ENCODE measurements around the gene CDK14.

The CDK14 gene

DNA sequence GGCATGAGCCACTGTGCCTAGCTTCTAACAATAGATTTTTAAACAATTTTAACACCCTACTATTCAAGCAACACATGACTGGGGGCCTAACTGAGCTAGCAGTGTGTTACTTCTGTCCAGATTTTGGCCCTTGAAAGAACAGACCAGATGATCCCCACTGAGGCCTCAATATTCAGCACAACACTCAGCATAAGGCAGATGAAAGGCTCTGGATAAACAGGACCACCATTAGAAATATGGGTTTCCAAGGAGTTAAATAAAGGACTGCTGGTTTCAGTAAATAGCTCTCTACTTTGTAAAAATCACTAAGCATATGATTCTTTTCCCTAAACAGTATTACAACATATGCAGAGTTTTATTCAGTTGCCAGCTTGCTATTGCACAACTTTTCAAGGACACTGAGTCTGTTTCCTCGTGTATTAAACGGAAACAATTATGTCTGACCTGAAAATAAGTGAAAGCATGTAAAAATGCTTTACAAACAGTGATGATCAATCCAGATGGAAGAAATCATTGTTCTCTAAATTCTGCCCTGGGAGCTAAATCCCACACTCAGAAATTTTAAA is 644.3 kb downstream of the CDK14 start:
- Histone ChIP-seq H3K27me3 (ENCODE audit: insufficient read depth, low read length) (no peaks in the 10 kb centered on the region), H3K9ac (ENCODE audit: low read length) (no peak overlapping the region), H3K79me2 (ENCODE audit: insufficient read depth, low read length) (no peaks in the 10 kb centered on the region), H2AFZ (ENCODE audit: low read length) (no peak overlapping the region), H3K9me3 (ENCODE audit: low read length) (no peaks in the 10 kb centered on the region), H3K4me3 (ENCODE audit: low read depth, low read length, poor library complexity, severe bottlenecking) (no peak overlapping the region), H3K4me2 (ENCODE audit: low read length) (no peak overlapping the region), H3K27ac (ENCODE audit: low read depth, low read length, poor library complexity, severe bottlenecking) (no peak overlapping the region), H3F3A (ENCODE audit: insufficient read depth, low read length) (no peaks in the 10 kb centered on the region), H3K4me1 (ENCODE audit: insufficient read depth, low read length, severe bottlenecking) (no peaks in the 10 kb centered on the region), H4K20me1 (ENCODE audit: insufficient read depth, low read length) (no peaks in the 10 kb centered on the region), H3K9me2 (ENCODE audit: low read depth, low read length) (no peaks in the 10 kb centered on the region), H3K36me3 (ENCODE audit: insufficient read depth, low read length) (no peaks in the 10 kb centered on the region)
- no peak for TF ChIP-seq EZH2 (IDR thresholded peaks at IDR 0.05; ENCODE audit: borderline replicate concordance, low read length)
- TF ChIP-seq, protein P1, sequence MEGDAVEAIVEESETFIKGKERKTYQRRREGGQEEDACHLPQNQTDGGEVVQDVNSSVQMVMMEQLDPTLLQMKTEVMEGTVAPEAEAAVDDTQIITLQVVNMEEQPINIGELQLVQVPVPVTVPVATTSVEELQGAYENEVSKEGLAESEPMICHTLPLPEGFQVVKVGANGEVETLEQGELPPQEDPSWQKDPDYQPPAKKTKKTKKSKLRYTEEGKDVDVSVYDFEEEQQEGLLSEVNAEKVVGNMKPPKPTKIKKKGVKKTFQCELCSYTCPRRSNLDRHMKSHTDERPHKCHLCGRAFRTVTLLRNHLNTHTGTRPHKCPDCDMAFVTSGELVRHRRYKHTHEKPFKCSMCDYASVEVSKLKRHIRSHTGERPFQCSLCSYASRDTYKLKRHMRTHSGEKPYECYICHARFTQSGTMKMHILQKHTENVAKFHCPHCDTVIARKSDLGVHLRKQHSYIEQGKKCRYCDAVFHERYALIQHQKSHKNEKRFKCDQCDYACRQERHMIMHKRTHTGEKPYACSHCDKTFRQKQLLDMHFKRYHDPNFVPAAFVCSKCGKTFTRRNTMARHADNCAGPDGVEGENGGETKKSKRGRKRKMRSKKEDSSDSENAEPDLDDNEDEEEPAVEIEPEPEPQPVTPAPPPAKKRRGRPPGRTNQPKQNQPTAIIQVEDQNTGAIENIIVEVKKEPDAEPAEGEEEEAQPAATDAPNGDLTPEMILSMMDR (IDR thresholded peaks at IDR 0.05; ENCODE audit: low read length): no peak

DNA sequence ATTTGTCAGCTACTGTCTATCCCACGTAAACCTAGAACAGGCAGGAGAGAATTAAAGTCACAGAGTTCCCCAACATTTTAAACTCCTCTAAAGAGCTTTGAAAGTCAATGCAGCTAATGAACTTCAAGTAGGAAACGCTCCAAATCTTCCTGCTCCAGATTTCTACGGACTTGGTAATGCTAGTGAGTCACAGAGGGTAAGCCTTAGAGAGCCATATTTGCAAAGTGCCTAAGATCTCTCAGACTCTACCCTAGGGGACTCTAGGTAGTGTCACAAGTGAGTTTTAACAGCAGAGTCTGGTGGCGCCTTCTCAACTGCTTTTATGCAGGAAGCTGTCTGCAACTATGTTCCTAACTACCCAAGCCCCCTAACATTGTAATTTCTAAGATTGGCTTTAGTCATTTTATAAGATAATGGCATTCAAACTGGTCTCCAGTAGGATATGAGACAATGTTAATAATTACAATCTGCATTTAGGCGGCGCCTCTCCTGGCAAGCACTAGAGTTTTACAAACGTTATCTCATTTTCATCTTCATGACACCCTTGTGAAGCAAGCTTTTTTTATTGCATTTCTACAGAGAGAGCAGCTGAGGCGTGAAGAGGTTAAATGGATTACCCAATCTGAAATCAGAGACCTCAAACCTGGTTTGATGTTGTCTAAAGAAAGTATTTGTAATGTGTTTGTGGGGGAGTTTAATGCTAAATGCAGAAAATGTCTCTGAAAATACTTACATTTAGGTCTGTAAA is 646.1 kb downstream of the CDK14 start:
- Histone ChIP-seq H3K4me3 (ENCODE audit: low read depth, low read length, poor library complexity, severe bottlenecking) (no peak overlapping the region), H2AFZ (ENCODE audit: low read length) (no peak overlapping the region), H3K27ac (ENCODE audit: low read depth, low read length, poor library complexity, severe bottlenecking) (no peak overlapping the region), H3K27me3 (ENCODE audit: insufficient read depth, low read length) (no peaks in the 10 kb centered on the region), H3K4me1 (ENCODE audit: insufficient read depth, low read length, severe bottlenecking) (no peaks in the 10 kb centered on the region), H3K9ac (ENCODE audit: low read length) (no peak overlapping the region), H3K9me3 (ENCODE audit: low read length) (no peaks in the 10 kb centered on the region), H3K79me2 (ENCODE audit: insufficient read depth, low read length) (no peaks in the 10 kb centered on the region), H3K9me2 (ENCODE audit: low read depth, low read length) (no peaks in the 10 kb centered on the region), H3K36me3 (ENCODE audit: insufficient read depth, low read length) (no peaks in the 10 kb centered on the region), H3F3A (ENCODE audit: insufficient read depth, low read length) (no peaks in the 10 kb centered on the region), H4K20me1 (ENCODE audit: insufficient read depth, low read length) (no peaks in the 10 kb centered on the region), H3K4me2 (ENCODE audit: low read length) (no peak overlapping the region)
- no peak for TF ChIP-seq EZH2 (IDR thresholded peaks at IDR 0.05; ENCODE audit: borderline replicate concordance, low read length)
- TF ChIP-seq, protein P1 (IDR thresholded peaks at IDR 0.05; ENCODE audit: low read length): no peak

DNA sequence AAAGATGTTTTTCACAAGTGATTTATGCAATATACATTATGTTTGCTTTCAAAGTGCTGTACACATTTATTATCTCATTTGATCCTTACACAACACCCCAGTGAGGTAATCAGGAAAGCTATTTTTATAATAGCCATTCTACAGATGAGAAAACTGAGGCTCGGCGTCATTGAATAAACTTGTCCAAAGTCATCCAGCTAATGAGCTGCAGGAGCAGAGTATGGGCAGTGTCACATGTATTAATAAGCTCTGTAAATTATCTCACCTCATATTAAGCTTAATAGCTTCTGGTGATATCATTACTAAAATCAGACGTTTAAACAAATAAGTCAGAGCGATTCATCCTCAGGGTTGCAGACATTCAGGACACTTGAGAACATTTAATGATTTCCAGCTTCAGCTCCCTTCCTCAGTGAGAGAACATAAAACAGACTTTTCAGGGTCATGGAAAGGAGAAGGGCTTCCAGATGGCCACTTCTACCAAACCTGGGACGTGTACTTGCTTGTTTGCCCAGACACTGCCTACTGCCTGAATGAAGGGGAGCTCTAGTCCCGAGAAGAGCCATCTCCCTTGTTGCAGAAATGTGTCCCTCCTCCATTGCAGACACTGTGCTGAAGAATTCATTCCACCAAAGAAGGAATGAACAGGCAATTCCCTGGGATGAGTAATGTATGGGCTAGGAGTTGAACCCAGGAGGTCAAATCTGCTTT is 647.6 kb downstream of the CDK14 start:
- Histone ChIP-seq H3K36me3 (ENCODE audit: insufficient read depth, low read length) (no peaks in the 10 kb centered on the region), H3K4me3 (ENCODE audit: low read depth, low read length, poor library complexity, severe bottlenecking) (no peak overlapping the region), H2AFZ (ENCODE audit: low read length) (no peak overlapping the region), H3K79me2 (ENCODE audit: insufficient read depth, low read length) (no peaks in the 10 kb centered on the region), H3K27me3 (ENCODE audit: insufficient read depth, low read length) (no peaks in the 10 kb centered on the region), H3K4me2 (ENCODE audit: low read length) (no peak overlapping the region), H3K9me3 (ENCODE audit: low read length) (no peaks in the 10 kb centered on the region), H3F3A (ENCODE audit: insufficient read depth, low read length) (no peaks in the 10 kb centered on the region), H3K9ac (ENCODE audit: low read length) (no peak overlapping the region), H3K27ac (ENCODE audit: low read depth, low read length, poor library complexity, severe bottlenecking) (no peak overlapping the region), H3K9me2 (ENCODE audit: low read depth, low read length) (no peaks in the 10 kb centered on the region), H3K4me1 (ENCODE audit: insufficient read depth, low read length, severe bottlenecking) (no peaks in the 10 kb centered on the region), H4K20me1 (ENCODE audit: insufficient read depth, low read length) (no peaks in the 10 kb centered on the region)
- TF ChIP-seq, protein P1 (IDR thresholded peaks at IDR 0.05; ENCODE audit: low read length): no peak
